Measurements from ENCODE around the gene SMARCA2.

SMARCA2 gene

GRCh38 chr9:2015581-2016407 is 647 bp downstream of the SMARCA2 start:
- DNase-seq (ENCODE audit: low read depth in 2 of 2): peak; percentile 5 to 29

GRCh38 chr9:2016408-2017330 is 1.5 kb downstream of the SMARCA2 start:
- DNase-seq (ENCODE audit: low read depth in 2 of 2): peak; percentile 29 to 54

GRCh38 chr9:2017331-2018161 is 2.4 kb downstream of the SMARCA2 start:
- peak; percentile 53 to 75 for DNase-seq (ENCODE audit: low read depth in 2 of 2)

GRCh38 chr9:2018162-2018643 is 3.1 kb downstream of the SMARCA2 start:
- DNase-seq (ENCODE audit: low read depth in 2 of 2): no peak

DNA sequence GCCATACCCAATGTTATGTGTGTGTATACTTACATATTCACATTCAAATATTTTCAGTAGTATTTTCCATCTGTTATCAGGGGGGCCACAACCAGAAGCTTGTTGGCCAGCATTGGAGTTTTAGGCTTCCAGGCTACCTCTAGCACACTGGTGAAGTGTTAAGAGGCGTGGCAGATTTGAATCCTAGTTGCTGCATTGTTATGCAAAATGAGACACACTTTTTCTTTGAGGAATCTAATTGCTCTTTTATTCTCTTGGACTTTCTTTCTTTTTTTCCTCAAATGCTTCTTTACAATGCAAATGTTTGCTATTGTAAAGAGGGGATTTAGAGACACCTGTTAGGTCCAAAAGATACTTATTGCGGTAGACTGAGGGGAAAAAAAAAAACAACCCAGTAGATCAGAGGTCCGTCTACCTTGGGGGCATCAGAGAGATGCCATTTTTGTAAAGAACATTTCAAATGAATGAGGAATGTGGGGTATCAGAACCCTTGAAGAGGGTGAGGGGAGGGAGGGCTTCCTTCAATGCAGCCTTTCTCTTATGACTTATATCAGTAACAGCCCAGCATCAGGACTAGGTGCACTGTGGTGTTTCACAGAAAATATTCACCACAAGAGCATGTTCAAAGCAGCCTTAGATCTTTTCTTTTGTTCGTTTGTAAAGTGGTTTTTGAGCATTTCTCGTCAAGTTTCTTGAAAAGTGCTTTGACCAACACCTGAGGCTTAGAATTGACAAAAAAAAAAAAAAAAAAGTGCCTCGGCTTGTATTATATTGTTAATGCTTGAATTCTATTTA is 3.8 kb downstream of the SMARCA2 start:
- peak in 1 of 2 donors; percentile 5 for DNase-seq (ENCODE audit: low read depth in 2 of 2)

DNA sequence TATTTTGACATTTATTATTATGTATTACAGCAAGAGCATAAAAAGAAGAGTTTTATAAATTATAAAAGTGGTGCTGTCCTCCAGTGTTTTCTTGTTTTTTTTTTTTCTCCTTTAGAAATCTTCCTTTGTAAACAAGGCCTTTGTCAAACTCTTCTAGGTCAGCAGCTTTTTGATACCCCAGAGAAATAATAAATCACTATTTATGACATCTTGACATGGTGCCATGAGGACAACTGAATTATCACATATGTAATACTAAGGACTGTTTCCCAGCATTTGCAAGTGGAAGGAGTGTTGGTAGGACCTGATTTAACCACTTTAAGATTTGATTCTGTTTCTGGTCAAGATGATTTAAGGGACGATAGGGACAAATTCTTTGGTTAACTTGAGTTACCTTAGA is 4.6 kb downstream of the SMARCA2 start:
- no peak for DNase-seq (ENCODE audit: low read depth in 2 of 2)

DNA sequence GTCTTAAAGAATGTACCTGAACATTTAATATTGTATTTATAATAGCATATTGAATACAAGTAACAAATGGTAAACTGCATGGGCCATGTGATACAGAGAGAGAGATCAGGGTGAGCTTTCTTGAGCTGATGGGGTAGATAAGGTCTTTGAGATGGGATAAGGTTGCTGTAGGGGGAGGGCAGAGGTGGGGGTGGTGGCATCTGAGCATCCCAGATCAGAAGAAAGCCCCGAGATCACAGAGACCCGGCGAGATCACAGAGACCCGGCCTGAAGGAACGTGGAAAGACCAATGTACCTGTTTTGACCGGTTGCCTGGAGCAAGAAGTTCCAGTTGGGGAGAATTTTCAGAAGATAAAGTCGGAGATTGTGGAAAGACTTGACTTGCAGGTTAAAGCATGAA is 6.6 kb downstream of the SMARCA2 start:
- no peak for DNase-seq (ENCODE audit: low read depth in 2 of 2)

- DNase-seq (ENCODE audit: low read depth in 2 of 2): no peak
These were observed 7.4 kb downstream of the SMARCA2 start for GRCh38 chr9:2022560-2022959.

GRCh38 chr9:2023042-2023441 is 7.9 kb downstream of the SMARCA2 start:
- DNase-seq (ENCODE audit: low read depth in 2 of 2): no peak

DNA sequence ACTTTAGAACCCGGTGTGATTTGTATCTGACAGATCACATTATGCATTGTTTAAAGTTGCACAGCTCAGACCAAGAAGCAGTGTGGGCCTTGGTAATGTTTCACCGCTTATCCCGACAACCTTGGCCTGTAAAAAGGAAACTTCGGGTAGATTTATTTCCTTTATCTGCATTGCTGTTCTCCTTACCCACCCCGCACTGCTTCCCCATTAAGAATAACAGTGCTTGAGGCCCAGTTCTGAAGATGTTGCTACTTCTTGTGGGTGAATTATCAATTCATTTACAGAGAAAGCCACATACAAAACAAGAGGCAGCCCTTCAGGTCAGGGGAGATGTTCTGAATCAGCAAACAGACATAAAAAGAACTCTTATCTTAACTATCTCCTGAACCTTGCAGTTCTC is 8.4 kb downstream of the SMARCA2 start:
- DNase-seq (ENCODE audit: low read depth in 2 of 2): no peak

DNA sequence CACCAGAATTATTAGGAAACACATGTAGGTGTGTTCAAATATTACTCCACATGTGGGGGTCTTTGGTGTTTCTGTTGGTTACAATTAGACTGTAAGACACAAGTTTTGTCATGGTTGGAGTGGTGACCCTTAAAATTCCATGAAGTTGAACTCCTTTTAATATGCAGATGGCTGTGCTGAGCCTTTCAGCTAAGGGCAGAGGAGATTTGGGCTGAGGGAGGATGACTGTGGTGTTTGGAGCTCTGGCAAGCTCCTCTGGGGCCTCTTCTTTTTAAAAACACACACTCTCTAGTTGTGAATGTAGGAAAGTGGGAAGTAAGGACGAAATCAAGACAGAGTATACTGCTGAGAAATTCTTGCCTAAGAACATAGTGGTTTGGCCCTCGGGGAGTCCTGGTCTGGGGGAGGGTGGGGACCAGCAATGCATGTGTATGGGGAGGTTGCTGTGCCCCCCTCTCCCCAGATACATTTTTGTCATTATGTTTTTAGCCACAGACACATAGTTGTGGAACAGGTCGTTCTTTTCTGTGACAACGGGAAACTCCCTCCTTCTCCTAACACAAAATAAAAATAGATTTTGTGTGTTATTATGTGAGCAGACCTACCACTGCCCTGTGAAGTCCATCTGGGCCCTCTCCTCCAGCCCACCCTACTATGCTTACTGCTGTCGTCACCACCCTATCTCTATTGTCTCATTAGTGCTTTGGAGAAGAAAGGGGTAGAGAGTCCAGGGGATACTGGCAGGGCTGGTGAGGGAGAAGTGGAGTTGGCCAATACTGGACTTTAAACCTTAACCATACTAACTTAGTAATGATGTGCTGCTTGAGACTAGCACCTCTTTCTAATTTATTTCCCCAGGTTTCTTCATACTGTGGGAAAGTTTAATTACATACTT is 10.0 kb downstream of the SMARCA2 start:
- no peak for DNase-seq (ENCODE audit: low read depth in 2 of 2)

DNA sequence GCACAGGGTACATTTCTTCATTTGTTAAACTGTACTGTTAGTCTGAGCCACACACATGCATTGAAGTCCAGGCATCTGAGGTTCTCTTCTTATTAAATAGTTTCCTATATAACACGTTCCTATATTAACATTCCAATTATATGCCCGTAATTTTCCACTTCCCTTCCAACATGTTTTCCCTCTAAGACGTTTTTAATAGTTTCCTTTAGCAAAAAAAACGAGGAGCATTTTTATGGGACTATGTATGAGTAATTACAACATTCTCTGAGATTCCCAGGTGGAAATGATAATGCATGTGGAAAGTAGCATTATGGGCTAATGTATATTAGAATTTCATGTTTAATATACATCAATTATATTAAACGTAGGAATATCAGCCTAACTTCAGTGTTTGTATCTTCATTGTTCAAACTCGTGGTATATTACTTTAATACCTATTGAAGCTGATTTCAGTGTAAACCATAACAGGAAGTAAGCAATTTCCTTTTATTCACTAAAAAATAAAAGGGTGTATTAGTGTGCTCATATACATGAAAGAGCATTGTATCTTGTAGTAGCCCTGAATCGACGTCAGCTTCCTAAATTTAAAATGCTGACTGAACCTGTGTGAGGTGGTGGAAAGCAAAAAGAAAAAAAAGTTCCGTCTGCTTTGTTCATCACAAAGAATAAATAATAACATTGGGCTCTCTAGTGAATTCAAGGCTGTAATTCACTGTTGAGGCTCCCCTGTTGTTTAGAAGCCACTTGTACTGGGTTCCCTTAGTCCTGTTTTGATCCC is 11.3 kb downstream of the SMARCA2 start:
- DNase-seq (ENCODE audit: low read depth in 2 of 2): no peak

GRCh38 chr9:2027543-2028160 is 12.5 kb downstream of the SMARCA2 start:
- DNase-seq (ENCODE audit: low read depth in 2 of 2): no peak

- no peak for DNase-seq (ENCODE audit: low read depth in 2 of 2)
These were observed 13.7 kb downstream of the SMARCA2 start for GRCh38 chr9:2028888-2029287.

DNA sequence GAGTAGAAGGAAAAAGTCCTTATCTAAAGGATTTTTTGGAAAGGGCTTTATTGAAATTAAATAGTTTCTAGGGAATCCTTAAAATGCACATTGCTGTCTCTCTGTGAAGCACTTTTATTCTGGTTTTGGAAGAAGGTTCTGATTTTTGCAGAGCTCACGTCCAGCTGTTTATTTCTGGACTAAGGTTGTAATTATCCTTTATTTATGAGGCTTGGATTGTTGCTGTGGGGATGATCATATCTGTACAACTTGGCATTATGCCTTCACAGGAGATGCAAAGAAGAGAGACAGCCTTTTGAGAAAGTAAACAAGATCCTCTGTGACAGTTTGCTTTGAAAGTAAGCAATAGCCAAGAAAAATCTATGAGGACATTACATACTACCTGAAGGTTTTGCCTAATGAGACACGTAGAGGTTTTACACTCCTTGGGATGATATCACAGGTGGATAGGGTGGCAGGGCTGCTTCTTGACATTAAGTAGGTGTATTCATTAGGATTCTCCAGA is 14.6 kb downstream of the SMARCA2 start:
- DNase-seq (ENCODE audit: low read depth in 2 of 2): no peak

DNA sequence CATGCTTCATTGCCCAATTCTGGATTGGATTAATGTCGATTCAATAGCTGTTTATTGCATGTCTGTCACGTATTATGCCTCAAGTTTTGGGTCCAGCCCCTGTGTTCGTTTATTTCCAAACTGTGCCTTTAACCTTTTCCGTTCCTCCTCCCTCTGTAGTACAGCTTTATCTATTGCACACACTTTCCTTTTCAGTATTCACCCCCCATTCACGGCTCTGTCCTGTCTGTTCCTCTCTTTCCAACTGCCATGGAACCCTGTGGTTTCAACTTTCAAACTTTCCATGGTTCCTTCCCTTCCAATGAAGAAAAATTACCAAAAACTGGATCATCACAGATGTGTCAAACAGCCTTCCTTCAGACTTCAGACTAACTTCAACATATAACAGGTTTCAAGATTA is 17.1 kb downstream of the SMARCA2 start:
- no peak for DNase-seq (ENCODE audit: low read depth in 2 of 2)

DNA sequence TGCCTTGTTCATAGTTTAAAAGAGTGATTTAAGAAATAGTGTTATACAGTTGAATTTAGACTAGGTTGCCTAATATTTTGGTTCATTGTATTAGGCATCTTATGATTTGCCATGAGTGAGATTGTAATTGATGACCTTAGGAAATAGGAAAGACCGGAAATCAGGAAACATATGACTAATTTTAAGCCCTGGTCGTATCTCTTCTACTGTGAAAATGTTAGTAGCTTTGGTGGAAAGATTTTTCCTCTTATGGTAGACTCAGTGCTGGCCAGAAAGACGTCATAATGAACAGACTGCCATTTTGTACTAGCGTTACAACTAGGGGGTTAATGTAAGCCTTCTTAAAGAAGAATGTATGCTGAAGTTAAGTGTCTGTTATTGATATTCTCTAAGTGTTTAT is 21.7 kb downstream of the SMARCA2 start:
- DNase-seq (ENCODE audit: low read depth in 2 of 2): no peak

Measured in stimulated activated CD8-positive, alpha-beta memory T cell treated with anti-CD3 and anti-CD28 coated beads, Interleukin-7, amount 100 ng/mL, for 4 hours (primary cell).